Esophagus squamous epithelium (tissue), 5 donors: ENCODE results near the gene GMDS. TPM values are rescaled to one million over a fixed set of nuclear protein-coding genes. Genes with fewer than 3 reads are reported as not detected.

Experiments used
- DNase-seq: peaks from one replicate; lab custom pipeline; 2025; lab: John Stamatoyannopoulos, UW
- H3K27ac ChIP-seq, 4 donors: fragments of 200-600 bp; sonication (generic); one replicate each; pipeline ENCODE4 v1.5.1; 2016 to 2019; ENCODE audit warnings: mild to moderate bottlenecking in 1 of 4
- H3K27me3 ChIP-seq, 4 donors: fragments of 200-600 bp; sonication (generic); 1 replicate in 3 of 4; 2 replicates in 1 of 4; pipeline versions ENCODE4 v1.5.1 to v1.6.0; 2017 to 2021; ENCODE audit warnings: antibody characterized with exemption in 1 of 4
- H3K36me3 ChIP-seq, 3 donors: fragments of 200-600 bp; sonication (generic); one replicate each; pipeline ENCODE4 v1.5.1; 2016 to 2019
- H3K4me1 ChIP-seq, 3 donors: fragments of 200-600 bp; sonication (generic); one replicate each; pipeline ENCODE4 v1.5.1; 2017 to 2019
- H3K4me3 ChIP-seq, 4 donors: fragments of 200-600 bp; sonication (generic); 1 replicate in 3 of 4; 2 replicates in 1 of 4; pipeline ENCODE4 v1.5.1; 2016 to 2019; ENCODE audit warnings: mild to moderate bottlenecking in 2 of 4, moderate library complexity in 1 of 4
- H3K9me3 ChIP-seq, 3 donors: fragments of 200-600 bp; sonication (generic); one replicate each; pipeline ENCODE4 v1.5.1; 2016 to 2019
- CTCF ChIP-seq, 6 experiments: fragments of 450-650 bp in 4 of 6; fragments of 200-600 bp in 2 of 6; sonication (generic) in 2 of 6; IDR thresholded peaks; one replicate each; pipeline ENCODE4 v1.5.1; 2016 to 2019; ENCODE audit warnings: antibody characterized with exemption in 6 of 6, mild to moderate bottlenecking in 4 of 6, moderate library complexity in 4 of 6
- POLR2A ChIP-seq, 4 donors: fragments of 450-650 bp; IDR thresholded peaks; one replicate each; pipeline ENCODE4 v1.6.1; 2017; ENCODE audit warnings: antibody characterized with exemption in 4 of 4, mild to moderate bottlenecking in 4 of 4, moderate library complexity in 3 of 4
- WGBS, 2 donors: methylation state at CpG; one replicate each; pipeline ENCODE4 v1.1.5; 2018; 5-methylcytosine and 5-hydroxymethylcytosine counted together
- intact Hi-C: fragments of 100-400 bp; cut with DNase I; formaldehyde crosslinking; loops from one replicate; pipeline ENCODE4 v1.15.0; 2022
- total RNA-seq, 4 donors: library from RNA; depleted of rRNA; stranded (reverse); fragments of >200 nt; gene quantifications; one replicate each; pipeline ENCODE4 v1.1.0, GENCODE V29; 2016
- donor health status: DM: yes; HTN: yes; CAD: no.

GMDS gene
- total RNA-seq, 4 donors from 2014 or later: 17.9 to 58.7 (median 36.7) TPM

- WGBS, 2 donors: 67 to 78% methylated on average over 3 to 5 of the region's 9 CpGs
- no peak for DNase-seq
- H3K27ac ChIP-seq: peak overlapping the region in 1 of 4 donors; percentile 63
- H3K4me1 ChIP-seq: peaks cover 0 to 34% (median 20%) of the 10 kb centered on the region in 3 donors
- H3K36me3 ChIP-seq: no peaks in the 10 kb centered on the region
- H3K27me3 ChIP-seq: no peaks in the 10 kb centered on the region
- no peaks in the 10 kb centered on the region for H3K9me3 ChIP-seq
- intact Hi-C loops: no loop called here
- TF ChIP-seq POLR2A (IDR thresholded peaks at IDR 0.05) (no peak), CTCF (IDR thresholded peaks at IDR 0.05) (no peak)
- no peak overlapping the region for H3K4me3 ChIP-seq
Observed at GRCh38 chr6:1636272-1636825, 609.1 kb downstream of the GMDS start.

GRCh38 chr6:1635305-1636010 is 609.9 kb downstream of the GMDS start:
- peaks cover 0 to 27% (median 19%) of the 10 kb centered on the region in 3 donors for H3K4me1 ChIP-seq
- H3K27ac ChIP-seq: no peak overlapping the region
- no peak for DNase-seq
- H3K36me3 ChIP-seq: no peaks in the 10 kb centered on the region
- WGBS, 2 donors: 54 to 81% methylated on average over 8 to 12 of the region's 23 CpGs
- peaks cover 0 to 5% (median 0%) of the 10 kb centered on the region in 4 donors for H3K27me3 ChIP-seq
- no peaks in the 10 kb centered on the region for H3K9me3 ChIP-seq
- H3K4me3 ChIP-seq: no peak overlapping the region
- TF ChIP-seq CTCF (IDR thresholded peaks at IDR 0.05): no peak
- no peak for TF ChIP-seq POLR2A (IDR thresholded peaks at IDR 0.05)
- intact Hi-C loops: no loop called here

- Histone ChIP-seq H3K36me3 (no peaks in the 10 kb centered on the region), H3K4me1 (peaks cover 0 to 27% (median 19%) of the 10 kb centered on the region in 3 donors), H3K4me3 (no peak overlapping the region), H3K9me3 (no peaks in the 10 kb centered on the region), H3K27me3 (peaks cover 0 to 14% (median 0%) of the 10 kb centered on the region in 4 donors), H3K27ac (no peak overlapping the region)
- TF ChIP-seq CTCF (IDR thresholded peaks at IDR 0.05): no peak
- TF ChIP-seq POLR2A (IDR thresholded peaks at IDR 0.05): no peak
- intact Hi-C loops: no loop called here
- no peak for DNase-seq
- 90 to 100% methylated on average over 1 to 2 of the region's 4 CpGs for WGBS, 2 donors
Observed at GRCh38 chr6:1634081-1634480, 611.3 kb downstream of the GMDS start.

GRCh38 chr6:1633366-1634021 is 611.9 kb downstream of the GMDS start:
- DNase-seq: no peak
- no peaks in the 10 kb centered on the region for H3K36me3 ChIP-seq
- peaks cover 0 to 27% (median 19%) of the 10 kb centered on the region in 3 donors for H3K4me1 ChIP-seq
- no peaks in the 10 kb centered on the region for H3K9me3 ChIP-seq
- 89 to 94% methylated on average over 12 to 13 of the region's 16 CpGs for WGBS, 2 donors
- peaks cover 0 to 20% (median 0%) of the 10 kb centered on the region in 4 donors for H3K27me3 ChIP-seq
- H3K4me3 ChIP-seq: no peak overlapping the region
- intact Hi-C loops: no loop called here
- no peak for TF ChIP-seq CTCF (IDR thresholded peaks at IDR 0.05)
- no peak for TF ChIP-seq POLR2A (IDR thresholded peaks at IDR 0.05)
- H3K27ac ChIP-seq: no peak overlapping the region

GRCh38 chr6:1631251-1631650 is 614.2 kb downstream of the GMDS start:
- Histone ChIP-seq H3K4me3 (no peak overlapping the region), H3K36me3 (no peaks in the 10 kb centered on the region), H3K4me1 (peaks cover 0 to 9% (median 2%) of the 10 kb centered on the region in 3 donors), H3K27ac (no peak overlapping the region), H3K27me3 (peaks cover 0 to 43% (median 0%) of the 10 kb centered on the region in 4 donors), H3K9me3 (no peaks in the 10 kb centered on the region)
- no peak for DNase-seq
- intact Hi-C loops: no loop called here
- WGBS, 2 donors: 87 to 99% methylated on average over 4 of the region's 4 CpGs
- TF ChIP-seq POLR2A (IDR thresholded peaks at IDR 0.05) (no peak), CTCF (IDR thresholded peaks at IDR 0.05) (no peak)
